ENCODE data around the gene KDM2B. TPM values are rescaled to one million over a fixed set of nuclear protein-coding genes. Genes with fewer than 3 reads are reported as not detected.
"Not testable (repeated sequence)": the region's sequence is repeated elsewhere in the genome, so short reads cannot be mapped to it uniquely, and the experiment has no call there.

The KDM2B gene
- total RNA-seq, 4 donors from 2014 or later = 20.7 to 26.3 (median 23.9) TPM

DNA sequence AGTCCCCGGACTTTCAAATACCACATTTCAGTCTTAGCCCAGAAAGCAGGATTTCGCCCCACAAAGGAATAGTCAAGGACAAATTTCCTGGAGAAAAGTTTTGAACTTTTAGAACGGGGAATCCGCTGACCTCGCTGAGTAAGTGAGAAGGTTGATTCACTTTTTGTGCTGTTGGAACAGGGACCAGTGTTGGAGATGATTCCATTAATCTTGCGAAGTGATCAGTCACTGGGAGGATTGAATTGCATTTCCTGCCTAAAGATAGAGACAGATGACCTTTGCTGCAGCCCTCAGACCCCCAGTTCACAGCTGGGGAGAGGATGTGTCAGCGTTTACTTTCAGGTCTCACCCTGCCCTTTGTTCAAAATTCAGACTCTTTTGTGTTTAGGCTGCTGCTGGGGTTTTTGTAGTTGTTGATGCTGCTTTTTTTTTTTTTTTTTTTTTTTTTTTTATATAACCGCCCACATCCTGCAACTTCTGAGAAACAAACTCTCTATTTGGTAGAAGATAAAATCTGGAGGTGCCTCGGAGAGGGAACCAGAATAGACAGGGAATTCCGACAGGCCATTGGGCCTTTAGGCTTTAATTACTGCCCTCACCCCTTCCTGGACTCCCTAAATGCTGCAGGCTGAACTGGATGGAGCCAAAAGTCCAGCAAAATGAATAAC is 9.8 kb upstream of the KDM2B start:
- DNase-seq = no peak
- TF ChIP-seq, protein P1, sequence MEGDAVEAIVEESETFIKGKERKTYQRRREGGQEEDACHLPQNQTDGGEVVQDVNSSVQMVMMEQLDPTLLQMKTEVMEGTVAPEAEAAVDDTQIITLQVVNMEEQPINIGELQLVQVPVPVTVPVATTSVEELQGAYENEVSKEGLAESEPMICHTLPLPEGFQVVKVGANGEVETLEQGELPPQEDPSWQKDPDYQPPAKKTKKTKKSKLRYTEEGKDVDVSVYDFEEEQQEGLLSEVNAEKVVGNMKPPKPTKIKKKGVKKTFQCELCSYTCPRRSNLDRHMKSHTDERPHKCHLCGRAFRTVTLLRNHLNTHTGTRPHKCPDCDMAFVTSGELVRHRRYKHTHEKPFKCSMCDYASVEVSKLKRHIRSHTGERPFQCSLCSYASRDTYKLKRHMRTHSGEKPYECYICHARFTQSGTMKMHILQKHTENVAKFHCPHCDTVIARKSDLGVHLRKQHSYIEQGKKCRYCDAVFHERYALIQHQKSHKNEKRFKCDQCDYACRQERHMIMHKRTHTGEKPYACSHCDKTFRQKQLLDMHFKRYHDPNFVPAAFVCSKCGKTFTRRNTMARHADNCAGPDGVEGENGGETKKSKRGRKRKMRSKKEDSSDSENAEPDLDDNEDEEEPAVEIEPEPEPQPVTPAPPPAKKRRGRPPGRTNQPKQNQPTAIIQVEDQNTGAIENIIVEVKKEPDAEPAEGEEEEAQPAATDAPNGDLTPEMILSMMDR (IDR thresholded peaks at IDR 0.05) = no peak
- peak in 1 of 4 donors; percentile 25 for TF ChIP-seq POLR2A (IDR thresholded peaks at IDR 0.05)

DNA sequence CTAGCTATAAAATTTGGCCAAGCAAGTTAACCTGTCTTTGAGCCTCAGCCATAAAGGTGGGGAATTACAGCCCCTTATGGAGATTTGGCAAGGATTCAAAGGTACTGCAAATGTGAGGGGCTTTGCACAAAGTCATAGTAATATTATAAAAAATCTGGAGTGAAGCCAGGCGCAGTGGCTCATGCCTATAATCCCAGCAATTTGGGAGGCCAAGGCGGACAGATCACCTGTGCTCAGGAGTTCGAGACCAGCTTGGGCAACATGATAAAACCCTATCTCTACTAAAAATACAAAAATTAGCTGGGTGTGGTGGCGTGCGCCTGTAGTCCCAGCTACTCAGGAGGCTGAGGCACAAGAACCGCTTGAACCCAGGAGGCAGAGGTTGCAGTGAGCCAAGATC is 4.1 kb upstream of the KDM2B start:
- H3K27me3 ChIP-seq; H3K9me3 ChIP-seq; H3K27ac ChIP-seq; DNase-seq; H3K4me3 ChIP-seq; intact Hi-C loops (cut with DNase I); H3K36me3 ChIP-seq: not testable (repeated sequence)
- peaks cover 13 to 31% (median 15%) of the 10 kb centered on the region in 3 donors for H3K4me1 ChIP-seq
- WGBS, 2 donors = 93% methylated on average over 6 of the region's 6 CpGs

More for the DNA sequence above, 9.8 kb upstream of the KDM2B start:
- WGBS, 2 donors = 9 to 24% methylated on average over 7 to 10 of the region's 10 CpGs
- Histone ChIP-seq H3K27me3 (no peaks in the 10 kb centered on the region), H3K4me1 (peaks cover 0 to 16% (median 0%) of the 10 kb centered on the region in 3 donors), H3K9me3 (no peaks in the 10 kb centered on the region), H3K36me3 (no peaks in the 10 kb centered on the region), H3K27ac (peak overlapping the region; percentile 69 to 91 (median 87)), H3K4me3 (peak overlapping the region; percentile 29 to 57 (median 48))
- intact Hi-C loops (cut with DNase I) = no loop called here

DNA sequence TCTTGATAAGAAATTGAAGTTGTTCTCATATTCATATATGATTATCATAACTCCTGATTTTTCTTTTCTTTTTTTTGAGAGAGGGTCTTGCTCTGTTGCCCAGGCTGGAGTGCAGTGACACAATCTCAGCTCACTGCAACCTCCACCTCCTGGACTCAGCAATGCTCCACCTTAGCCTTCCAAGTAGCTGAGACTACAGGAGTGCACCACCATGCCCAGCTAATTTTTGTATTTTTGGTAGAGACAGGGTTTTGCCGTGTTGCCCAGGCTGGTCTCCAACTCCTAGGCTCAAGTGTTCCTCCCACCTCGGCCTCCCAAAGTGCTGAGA is 2.5 kb upstream of the KDM2B start:
- H3K4me3 ChIP-seq; DNase-seq; H3K9me3 ChIP-seq; H3K27me3 ChIP-seq; H3K27ac ChIP-seq; H3K36me3 ChIP-seq; intact Hi-C loops (cut with DNase I): not testable (repeated sequence)
- WGBS, 2 donors = 75 to 87% methylated on average over 2 of the region's 2 CpGs
- peaks cover 21 to 40% (median 24%) of the 10 kb centered on the region in 3 donors for H3K4me1 ChIP-seq

DNA sequence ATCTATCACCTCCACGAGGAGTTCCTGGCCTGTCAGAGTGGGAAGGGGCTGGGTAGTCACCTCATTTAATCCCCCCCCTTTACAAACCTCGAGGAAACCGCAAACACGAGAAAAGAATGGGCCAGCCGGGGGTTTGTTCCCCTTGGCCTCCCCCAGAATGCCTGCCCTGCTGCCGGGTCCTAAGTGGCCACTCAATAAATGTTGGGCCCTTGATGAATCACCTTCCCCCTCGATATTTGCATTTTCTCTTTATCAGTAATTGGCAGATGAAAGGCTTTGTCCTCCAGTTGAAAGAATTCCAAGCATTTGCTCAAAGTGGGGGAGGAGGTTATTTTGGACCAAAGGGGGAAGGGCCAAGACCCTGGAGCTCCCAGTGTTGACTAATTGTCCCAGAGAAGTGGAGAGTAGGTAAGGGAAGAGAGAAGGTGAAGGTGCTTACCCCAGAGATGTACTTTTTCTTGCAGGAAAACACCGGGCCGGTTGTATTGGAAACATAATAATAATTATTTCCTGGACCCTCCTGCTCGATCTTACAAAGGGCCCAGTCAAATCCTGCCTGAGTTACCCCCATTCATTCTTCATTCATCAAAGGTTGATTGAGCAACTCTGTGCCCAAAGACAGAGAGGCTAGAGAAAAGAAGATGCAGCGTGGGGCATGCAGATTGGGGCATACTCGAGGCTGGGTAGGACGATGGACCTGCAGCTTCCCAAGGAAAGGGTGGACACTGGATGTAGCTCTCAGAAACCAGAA is 1.9 kb upstream of the KDM2B start:
- H3K27me3 ChIP-seq = no peaks in the 10 kb centered on the region
- H3K27ac ChIP-seq = peak overlapping the region in 3 of 4 donors; percentile 9 to 92 (median 92)
- intact Hi-C loops (cut with DNase I) = no loop called here
- no peaks in the 10 kb centered on the region for H3K9me3 ChIP-seq
- H3K4me3 ChIP-seq = no peak overlapping the region
- H3K36me3 ChIP-seq = no peaks in the 10 kb centered on the region
- 63 to 68% methylated on average over 13 of the region's 13 CpGs for WGBS, 2 donors
- TF ChIP-seq, protein P1 (IDR thresholded peaks at IDR 0.05) = no peak
- TF ChIP-seq POLR2A (IDR thresholded peaks at IDR 0.05) = no peak
- H3K4me1 ChIP-seq = peaks cover 26 to 45% (median 29%) of the 10 kb centered on the region in 3 donors
- DNase-seq = no peak

DNA sequence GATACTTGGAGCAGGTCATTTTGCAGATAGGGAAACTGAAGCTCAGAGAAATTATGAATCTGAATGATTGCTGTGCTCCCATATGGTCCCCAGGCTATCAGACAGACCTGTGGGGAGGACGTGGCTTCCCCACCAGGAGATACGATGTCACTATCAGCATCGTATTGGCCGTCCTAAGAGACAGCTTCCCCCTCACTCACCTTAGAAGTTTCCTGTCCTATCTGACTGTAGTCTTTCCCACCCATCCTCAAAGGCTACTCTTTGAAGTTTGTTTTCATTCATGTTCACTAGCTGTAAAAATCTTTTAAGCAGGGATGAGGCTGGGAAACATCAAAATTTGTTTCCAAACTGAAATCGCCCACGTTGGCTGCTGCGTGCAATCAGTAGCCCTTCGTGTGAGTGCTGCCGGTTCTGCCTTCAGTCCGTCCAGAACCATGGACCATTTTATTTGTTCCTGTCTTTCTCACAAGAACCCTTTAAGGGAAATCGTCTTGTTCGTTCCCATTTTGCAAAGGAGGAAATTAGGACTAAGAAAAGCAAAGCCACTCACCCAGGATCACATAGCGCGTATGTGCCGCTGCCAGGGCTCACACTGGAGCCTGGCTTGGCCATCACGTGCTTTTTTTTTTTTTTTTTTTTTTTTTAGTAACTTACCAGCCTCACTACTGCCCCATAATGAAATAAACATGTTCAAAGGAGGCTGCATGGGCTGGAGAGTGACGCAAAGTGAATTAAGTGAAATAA is 1.0 kb upstream of the KDM2B start:
- Histone ChIP-seq H3K4me1 (peaks cover 35 to 54% (median 36%) of the 10 kb centered on the region in 3 donors), H3K9me3 (no peaks in the 10 kb centered on the region), H3K4me3 (peak overlapping the region in 2 of 4 donors; percentile 76 to 80), H3K27me3 (no peaks in the 10 kb centered on the region), H3K27ac (peak overlapping the region; percentile 84 to 92 (median 92)), H3K36me3 (no peaks in the 10 kb centered on the region)
- WGBS, 2 donors = 41 to 56% methylated on average over 17 of the region's 17 CpGs
- DNase-seq = no peak
- intact Hi-C loops (cut with DNase I) = no loop called here
- TF ChIP-seq, protein P1 (IDR thresholded peaks at IDR 0.05) = no peak
- TF ChIP-seq POLR2A (IDR thresholded peaks at IDR 0.05) = no peak

All from esophagus squamous epithelium (tissue), 5 donors.